Karpas-422 (cell line): Measurements from ENCODE around the gene CDH18. TPM values are rescaled to one million over a fixed set of nuclear protein-coding genes. Genes with fewer than 3 reads are reported as not detected.

Source experiments
- DNase-seq: peaks from one replicate; pipeline ENCODE4 v3.0.0-alpha.2; 2015
- H2AFZ ChIP-seq: fragments of 200-600 bp; sonication (generic); 2 replicates; pipeline ENCODE4 v1.6.1; 2014; ENCODE audit warnings: antibody characterized with exemption, low read length, mixed read lengths
- H3K27ac ChIP-seq: fragments of 200-600 bp; sonication (generic); 2 replicates; pipeline ENCODE4 v1.5.1; 2014; ENCODE audit warnings: mild to moderate bottlenecking, low read length, moderate library complexity
- H3K27me3 ChIP-seq: fragments of 200-600 bp; sonication (generic); 2 replicates; pipeline ENCODE4 v1.6.1; 2014; ENCODE audit warnings: low read length, mixed read lengths
- H3K36me3 ChIP-seq: fragments of 200-600 bp; sonication (generic); 2 replicates; pipeline ENCODE4 v1.6.1; 2014; ENCODE audit warnings: low read length, mixed read lengths; ENCODE audit not compliant: insufficient read depth
- H3K4me1 ChIP-seq: fragments of 200-600 bp; sonication (generic); 2 replicates; pipeline ENCODE4 v1.6.1; 2014; ENCODE audit warnings: mild to moderate bottlenecking, low read length, mixed read lengths
- H3K4me2 ChIP-seq: fragments of 200-600 bp; sonication (generic); 2 replicates; pipeline ENCODE4 v1.6.1; 2014; ENCODE audit warnings: low read length, low read depth, mild to moderate bottlenecking; ENCODE audit not compliant: poor library complexity, severe bottlenecking
- H3K4me3 ChIP-seq: fragments of 200-600 bp; sonication (generic); 2 replicates; pipeline ENCODE4 v1.5.1; 2014; ENCODE audit warnings: mild to moderate bottlenecking, antibody characterized with exemption, low read length, mixed read lengths
- H3K79me2 ChIP-seq: fragments of 200-600 bp; sonication (generic); 2 replicates; pipeline ENCODE4 v1.6.1; 2014; ENCODE audit warnings: mild to moderate bottlenecking, low read length, mixed read lengths
- H3K9ac ChIP-seq: fragments of 200-600 bp; sonication (generic); 2 replicates; pipeline ENCODE4 v1.6.0; 2014; ENCODE audit warnings: low read length
- H3K9me2 ChIP-seq: fragments of 200-600 bp; sonication (generic), shearing (Covaris generic); replicated peaks from 2 replicates; pipeline ENCODE4 v1.6.0; 2014; ENCODE audit warnings: mild to moderate bottlenecking, low read length, moderate library complexity; ENCODE audit not compliant: insufficient read depth
- H3K9me3 ChIP-seq: fragments of 300-700, 200-600 bp; sonication (generic); 2 replicates; pipeline ENCODE4 v1.6.1; 2014; ENCODE audit warnings: low read length, mixed read lengths
- H4K20me1 ChIP-seq: fragments of 200-600 bp; sonication (generic); 2 replicates; pipeline ENCODE4 v1.6.1; 2014; ENCODE audit warnings: mild to moderate bottlenecking, antibody characterized with exemption, low read length, low read depth; ENCODE audit not compliant: insufficient read depth
- total RNA-seq: library from RNA; depleted of rRNA; stranded (reverse); fragments of >200 nt; shearing (Covaris generic); gene quantifications from 2 replicates; pipeline ENCODE4 v1.2.3, GENCODE V29; 2014; ENCODE audit warnings: low replicate concordance

CDH18 gene
- total RNA-seq, 1 experiment from 2014 or later = not detected

DNA sequence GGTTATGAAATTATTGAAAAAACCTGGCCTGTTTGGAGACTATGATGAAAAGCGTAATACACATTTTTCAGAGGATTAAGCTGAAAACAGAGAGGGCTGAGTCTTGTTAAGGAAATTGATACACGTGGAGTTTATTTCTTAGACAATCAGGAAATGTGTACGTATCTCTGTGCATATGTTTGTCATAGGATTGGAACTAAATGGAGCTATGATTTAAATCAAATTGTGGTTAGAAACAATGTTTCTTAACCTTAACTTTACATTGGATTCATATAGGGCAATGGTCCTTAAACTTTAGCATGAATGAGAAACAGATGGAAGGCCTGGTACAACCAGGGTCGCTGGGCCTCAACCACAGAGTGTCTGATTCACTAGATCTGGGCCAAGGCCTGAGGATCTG is 451.6 kb downstream of the CDH18 start:
- no peak for DNase-seq
- Histone ChIP-seq H3K79me2 (no peaks in the 10 kb centered on the region), H3K4me1 (no peaks in the 10 kb centered on the region)

DNA sequence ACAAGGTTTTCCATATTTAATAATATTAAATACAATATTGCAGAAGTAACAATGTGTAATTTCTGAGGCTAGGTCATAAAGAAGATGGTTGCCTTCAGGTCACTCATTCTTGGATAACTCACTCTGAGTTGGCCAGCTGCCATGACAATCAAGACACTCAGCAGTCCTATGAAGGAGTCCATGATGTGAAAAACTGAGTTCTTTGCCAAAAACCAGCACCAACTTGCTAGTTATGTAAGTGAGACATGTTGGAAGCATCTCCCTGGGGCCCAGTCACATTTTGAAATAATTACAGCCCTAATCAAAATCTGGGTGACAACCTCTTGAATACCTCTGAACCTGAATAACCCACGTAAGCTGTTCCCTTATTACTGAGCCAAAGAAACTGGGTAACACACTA is 453.2 kb downstream of the CDH18 start:
- Histone ChIP-seq H3K27me3 (no peaks in the 10 kb centered on the region), H4K20me1 (no peaks in the 10 kb centered on the region), H3K9me2 (no peaks in the 10 kb centered on the region), H3K9me3 (peaks cover 2% of the 10 kb centered on the region; the same call in 1 of the 2 replicates), H3K4me1 (no peaks in the 10 kb centered on the region), H3K9ac (no peak overlapping the region), H3K79me2 (no peaks in the 10 kb centered on the region), H3K4me2 (no peak overlapping the region), H3K4me3 (no peak overlapping the region), H3K27ac (no peak overlapping the region), H2AFZ (no peak overlapping the region), H3K36me3 (no peaks in the 10 kb centered on the region)
- DNase-seq = no peak

More for the DNA sequence above, 451.6 kb downstream of the CDH18 start:
- no peak overlapping the region for H2AFZ ChIP-seq
- no peak overlapping the region for H3K4me3 ChIP-seq
- H3K27ac ChIP-seq = no peak overlapping the region
- H3K4me2 ChIP-seq = no peak overlapping the region
- no peaks in the 10 kb centered on the region for H3K36me3 ChIP-seq
- H3K27me3 ChIP-seq = no peaks in the 10 kb centered on the region
- H3K9ac ChIP-seq = no peak overlapping the region
- H4K20me1 ChIP-seq = no peaks in the 10 kb centered on the region
- H3K9me3 ChIP-seq = no peaks in the 10 kb centered on the region; the same call in 1 of the 2 replicates
- H3K9me2 ChIP-seq = no peaks in the 10 kb centered on the region

DNA sequence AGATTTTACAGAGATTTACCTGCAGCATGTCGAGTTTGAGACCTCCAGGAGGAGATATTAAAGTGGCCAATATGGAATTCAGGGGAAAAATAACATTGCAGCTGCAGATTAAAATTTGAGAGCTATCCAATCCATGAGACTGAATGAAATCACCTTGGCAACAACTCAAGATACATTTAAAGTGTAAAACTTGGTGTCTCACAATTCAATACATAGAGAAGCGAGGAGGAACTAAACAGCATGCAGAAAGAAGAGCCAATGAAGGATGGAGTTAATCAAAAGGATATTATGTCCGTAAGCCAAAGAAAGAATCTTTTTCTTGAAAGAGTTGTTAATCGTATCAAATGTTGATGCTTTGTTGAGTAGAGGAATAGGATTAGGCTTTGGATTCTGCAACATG is 455.1 kb downstream of the CDH18 start:
- Histone ChIP-seq H3K27me3 (no peaks in the 10 kb centered on the region), H3K36me3 (no peaks in the 10 kb centered on the region), H3K4me3 (no peak overlapping the region), H3K9me2 (no peaks in the 10 kb centered on the region), H3K9ac (no peak overlapping the region), H3K4me2 (no peak overlapping the region), H2AFZ (no peak overlapping the region), H3K27ac (no peak overlapping the region), H3K79me2 (no peaks in the 10 kb centered on the region), H4K20me1 (no peaks in the 10 kb centered on the region), H3K9me3 (peaks cover 4% of the 10 kb centered on the region; the same call in 1 of the 2 replicates), H3K4me1 (no peaks in the 10 kb centered on the region)
- DNase-seq = no peak

DNA sequence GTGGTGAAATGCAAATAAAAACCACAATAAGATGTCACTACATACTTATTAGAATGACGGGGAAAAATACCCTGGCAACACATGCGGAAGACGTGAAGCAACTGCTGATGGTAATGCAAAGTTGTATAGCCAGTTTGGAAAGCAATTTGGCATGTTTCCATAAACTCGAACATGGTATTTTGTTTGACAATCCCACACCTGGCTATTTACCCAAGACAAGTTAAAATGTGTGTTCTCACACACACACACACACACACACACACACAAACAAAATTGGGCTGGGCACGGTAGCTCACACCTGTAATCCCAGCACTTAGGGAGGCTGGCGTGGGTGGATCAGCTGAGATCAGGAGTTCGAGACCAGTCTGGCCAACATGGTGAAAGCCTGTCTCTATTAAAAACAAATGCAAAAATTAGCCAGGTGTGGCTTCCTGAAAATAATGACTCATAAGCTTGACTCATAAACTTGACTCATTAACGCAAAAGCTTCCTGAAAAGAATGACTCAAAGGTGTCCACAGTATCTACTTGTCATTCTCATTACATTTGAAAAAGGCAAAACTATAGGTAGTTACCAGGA is 456.5 kb downstream of the CDH18 start:
- Histone ChIP-seq H3K27me3 (no peaks in the 10 kb centered on the region), H3K9me3 (peaks cover 4% of the 10 kb centered on the region; the same call in 1 of the 2 replicates), H3K9me2 (no peaks in the 10 kb centered on the region), H3K27ac (no peak overlapping the region), H3K4me3 (no peak overlapping the region), H4K20me1 (no peaks in the 10 kb centered on the region), H2AFZ (no peak overlapping the region), H3K36me3 (no peaks in the 10 kb centered on the region), H3K4me2 (no peak overlapping the region), H3K79me2 (no peaks in the 10 kb centered on the region), H3K4me1 (no peaks in the 10 kb centered on the region), H3K9ac (no peak overlapping the region)
- no peak for DNase-seq

DNA sequence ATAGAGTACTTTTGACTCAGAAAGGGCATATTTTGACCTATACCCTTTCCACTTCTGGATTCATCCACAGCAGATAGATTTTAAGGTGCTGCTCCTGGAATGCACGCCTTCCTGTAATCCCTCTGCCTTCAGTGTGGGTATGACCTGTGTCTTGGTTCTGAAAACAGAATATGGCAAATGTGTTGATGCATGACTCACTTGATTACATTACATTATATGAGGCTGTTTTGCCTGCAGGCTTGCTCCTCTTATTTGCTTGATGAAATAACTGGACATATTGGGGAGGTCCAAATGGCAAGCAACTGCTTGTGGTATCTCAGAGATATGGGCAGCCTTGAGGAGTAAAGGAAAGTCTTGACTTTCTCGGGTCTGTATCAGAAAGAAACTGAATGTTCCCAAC is 468.6 kb downstream of the CDH18 start:
- Histone ChIP-seq H3K9me3 (no peaks in the 10 kb centered on the region), H3K9ac (no peak overlapping the region), H3K4me1 (no peaks in the 10 kb centered on the region), H3K27me3 (no peaks in the 10 kb centered on the region), H3K4me3 (no peak overlapping the region), H3K9me2 (no peaks in the 10 kb centered on the region), H4K20me1 (no peaks in the 10 kb centered on the region), H3K27ac (no peak overlapping the region), H2AFZ (no peak overlapping the region), H3K36me3 (no peaks in the 10 kb centered on the region), H3K4me2 (no peak overlapping the region), H3K79me2 (no peaks in the 10 kb centered on the region)
- DNase-seq = no peak

DNA sequence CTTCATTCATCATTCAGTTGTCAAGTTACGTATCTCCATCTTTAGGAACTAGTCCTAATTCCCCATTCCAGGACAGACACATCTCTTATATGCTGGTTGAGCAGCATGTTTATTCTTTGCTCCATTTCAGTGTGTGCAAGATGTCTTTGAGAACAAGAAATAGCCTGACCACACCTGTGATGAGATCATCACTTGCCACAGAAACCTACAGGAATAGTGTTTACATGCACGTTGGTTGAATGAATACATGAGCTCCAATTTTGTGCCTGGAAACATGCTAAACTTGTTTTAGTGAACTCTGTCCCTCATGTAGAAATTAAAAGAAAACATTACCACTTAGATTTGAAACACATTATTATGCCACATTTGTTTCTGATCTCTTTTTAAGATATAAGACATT is 489.1 kb downstream of the CDH18 start:
- H3K79me2 ChIP-seq = no peaks in the 10 kb centered on the region
- no peaks in the 10 kb centered on the region; the same call in 1 of the 2 replicates for H3K9me3 ChIP-seq
- no peak overlapping the region for H3K27ac ChIP-seq
- H3K4me3 ChIP-seq = no peak overlapping the region
- DNase-seq = no peak
- H3K4me2 ChIP-seq = no peak overlapping the region
- no peaks in the 10 kb centered on the region for H3K4me1 ChIP-seq
- no peaks in the 10 kb centered on the region for H3K27me3 ChIP-seq
- no peaks in the 10 kb centered on the region for H4K20me1 ChIP-seq
- H3K36me3 ChIP-seq = no peaks in the 10 kb centered on the region
- H3K9ac ChIP-seq = no peak overlapping the region
- no peaks in the 10 kb centered on the region for H3K9me2 ChIP-seq
- H2AFZ ChIP-seq = no peak overlapping the region

DNA sequence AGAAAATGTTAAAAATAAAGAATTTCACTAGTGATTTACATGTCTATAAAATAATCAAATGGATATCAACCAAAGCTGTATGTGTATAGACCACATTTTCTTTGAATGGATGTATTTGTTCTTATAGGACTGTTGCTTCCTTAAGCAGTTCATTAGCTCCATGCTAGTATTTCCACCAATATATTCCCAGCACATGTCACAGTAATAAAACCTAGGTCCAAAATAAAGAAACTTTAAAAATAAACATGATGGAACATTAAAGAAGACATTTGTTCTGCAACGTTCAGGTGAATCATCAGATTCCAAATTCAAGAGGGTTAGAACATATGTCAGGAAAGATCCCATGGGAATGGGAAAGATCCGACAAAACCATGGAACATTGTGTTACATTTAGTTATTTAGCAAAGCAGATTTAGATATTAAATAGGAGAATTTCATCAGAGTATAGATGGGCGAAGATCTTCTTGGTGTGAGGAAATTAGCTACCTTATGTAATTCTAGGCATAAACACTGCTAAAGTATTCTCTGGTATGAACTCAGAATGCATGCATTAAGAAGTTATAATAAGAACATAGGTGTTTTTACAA is 490.7 kb downstream of the CDH18 start:
- no peak for DNase-seq
- Histone ChIP-seq H3K9me2 (no peaks in the 10 kb centered on the region), H3K27ac (no peak overlapping the region), H3K36me3 (no peaks in the 10 kb centered on the region), H3K9me3 (no peaks in the 10 kb centered on the region), H4K20me1 (no peaks in the 10 kb centered on the region), H3K27me3 (no peaks in the 10 kb centered on the region), H3K9ac (no peak overlapping the region), H2AFZ (no peak overlapping the region), H3K79me2 (no peaks in the 10 kb centered on the region), H3K4me3 (no peak overlapping the region), H3K4me1 (no peaks in the 10 kb centered on the region), H3K4me2 (no peak overlapping the region)

DNA sequence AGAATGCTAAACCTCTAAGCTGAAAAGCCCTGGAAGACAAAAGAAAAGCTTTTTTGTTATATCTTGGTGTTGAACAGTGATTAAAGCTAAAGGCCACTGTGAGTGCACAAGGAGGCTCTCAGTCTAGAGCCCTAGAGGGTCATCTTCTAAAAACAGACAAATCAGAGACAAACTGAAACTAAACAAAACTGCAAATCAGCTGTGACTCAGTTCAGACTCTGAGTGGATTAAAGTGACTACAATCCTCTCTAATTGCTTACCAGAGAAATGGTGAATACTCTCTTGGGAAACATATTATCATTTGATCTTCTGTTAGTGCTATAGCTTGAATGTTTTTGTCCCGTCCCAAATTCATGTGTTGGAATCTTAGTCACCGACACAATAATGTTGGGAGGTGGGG is 491.9 kb downstream of the CDH18 start:
- Histone ChIP-seq H3K36me3 (no peaks in the 10 kb centered on the region), H3K9me2 (no peaks in the 10 kb centered on the region), H3K9me3 (no peaks in the 10 kb centered on the region), H3K4me2 (no peak overlapping the region), H3K27me3 (no peaks in the 10 kb centered on the region), H3K9ac (no peak overlapping the region), H3K79me2 (no peaks in the 10 kb centered on the region), H3K4me1 (no peaks in the 10 kb centered on the region), H3K27ac (no peak overlapping the region), H3K4me3 (no peak overlapping the region), H4K20me1 (no peaks in the 10 kb centered on the region), H2AFZ (no peak overlapping the region)
- no peak for DNase-seq
